GDM1 (cell line): ENCODE measurements around the gene USP25.

Experiments
- DNase-seq: peaks from one replicate; lab custom pipeline; 2025; lab: John Stamatoyannopoulos, UW

Gene USP25

GRCh38 chr21:15763359-15763758 is 33.6 kb downstream of the USP25 start:
- no peak for DNase-seq

- no peak for DNase-seq
Measured at GRCh38 chr21:15764878-15765277, 35.1 kb downstream of the USP25 start.

- no peak for DNase-seq
Measured at GRCh38 chr21:15766952-15767603, 37.3 kb downstream of the USP25 start.

- DNase-seq: no peak
Measured at GRCh38 chr21:15768045-15768601, 38.3 kb downstream of the USP25 start.

GRCh38 chr21:15768853-15769252 is 39.1 kb downstream of the USP25 start:
- DNase-seq: no peak

GRCh38 chr21:15771311-15771710 is 41.5 kb downstream of the USP25 start:
- DNase-seq: no peak

GRCh38 chr21:15772654-15773053 is 42.9 kb downstream of the USP25 start:
- no peak for DNase-seq

- no peak for DNase-seq
Measured at GRCh38 chr21:15774590-15774989, 44.8 kb downstream of the USP25 start.

GRCh38 chr21:15775291-15775690 is 45.5 kb downstream of the USP25 start:
- no peak for DNase-seq

- DNase-seq: no peak
Measured at GRCh38 chr21:15775981-15776380, 46.2 kb downstream of the USP25 start.

GRCh38 chr21:15776818-15777217 is 47.0 kb downstream of the USP25 start:
- DNase-seq: no peak

- DNase-seq: no peak
Measured at GRCh38 chr21:15781986-15782385, 52.2 kb downstream of the USP25 start.

GRCh38 chr21:15788847-15789523 is 59.2 kb downstream of the USP25 start:
- no peak for DNase-seq

GRCh38 chr21:15793109-15793508 is 63.3 kb downstream of the USP25 start:
- no peak for DNase-seq

GRCh38 chr21:15793550-15794235 is 63.9 kb downstream of the USP25 start:
- no peak for DNase-seq

GRCh38 chr21:15794277-15794912 is 64.6 kb downstream of the USP25 start:
- no peak for DNase-seq

- no peak for DNase-seq
Measured at GRCh38 chr21:15795533-15795932, 65.8 kb downstream of the USP25 start.

- no peak for DNase-seq
Measured at GRCh38 chr21:15797577-15798363, 68.0 kb downstream of the USP25 start.

GRCh38 chr21:15801352-15801863 is 71.6 kb downstream of the USP25 start:
- DNase-seq: no peak

- DNase-seq: peak; percentile 22
Measured at GRCh38 chr21:15804247-15805005, 74.6 kb downstream of the USP25 start.

GRCh38 chr21:15809065-15809464 is 79.3 kb downstream of the USP25 start:
- DNase-seq: no peak
